ENCODE results near the gene VASN.

DNA sequence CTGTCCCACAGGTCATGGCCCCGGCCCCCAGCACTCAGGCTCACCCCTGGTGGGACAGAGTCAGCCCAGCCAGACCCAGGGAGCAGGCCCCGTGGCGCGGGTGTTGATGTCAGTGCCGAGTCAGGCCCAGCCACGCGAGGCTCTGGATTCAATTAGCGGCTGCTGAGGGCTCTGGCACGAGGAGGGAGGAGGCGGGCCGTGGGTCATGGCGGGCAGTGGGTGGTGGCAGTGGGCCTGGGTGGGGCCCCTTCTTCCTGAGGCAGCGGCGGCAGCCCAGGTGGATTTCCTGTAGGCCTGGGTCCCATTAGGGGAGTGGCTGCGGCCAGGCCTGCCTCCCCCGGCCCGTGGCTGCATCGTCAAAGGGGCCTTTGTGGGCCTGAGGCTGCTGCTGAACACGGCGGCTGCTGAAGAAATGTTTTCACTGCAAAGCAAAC lies 12.9 kb downstream of the VASN start:
- TF ChIP-seq, protein P1, sequence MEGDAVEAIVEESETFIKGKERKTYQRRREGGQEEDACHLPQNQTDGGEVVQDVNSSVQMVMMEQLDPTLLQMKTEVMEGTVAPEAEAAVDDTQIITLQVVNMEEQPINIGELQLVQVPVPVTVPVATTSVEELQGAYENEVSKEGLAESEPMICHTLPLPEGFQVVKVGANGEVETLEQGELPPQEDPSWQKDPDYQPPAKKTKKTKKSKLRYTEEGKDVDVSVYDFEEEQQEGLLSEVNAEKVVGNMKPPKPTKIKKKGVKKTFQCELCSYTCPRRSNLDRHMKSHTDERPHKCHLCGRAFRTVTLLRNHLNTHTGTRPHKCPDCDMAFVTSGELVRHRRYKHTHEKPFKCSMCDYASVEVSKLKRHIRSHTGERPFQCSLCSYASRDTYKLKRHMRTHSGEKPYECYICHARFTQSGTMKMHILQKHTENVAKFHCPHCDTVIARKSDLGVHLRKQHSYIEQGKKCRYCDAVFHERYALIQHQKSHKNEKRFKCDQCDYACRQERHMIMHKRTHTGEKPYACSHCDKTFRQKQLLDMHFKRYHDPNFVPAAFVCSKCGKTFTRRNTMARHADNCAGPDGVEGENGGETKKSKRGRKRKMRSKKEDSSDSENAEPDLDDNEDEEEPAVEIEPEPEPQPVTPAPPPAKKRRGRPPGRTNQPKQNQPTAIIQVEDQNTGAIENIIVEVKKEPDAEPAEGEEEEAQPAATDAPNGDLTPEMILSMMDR (IDR thresholded peaks at IDR 0.05), result no peak
- no peak for TF ChIP-seq POLR2A (IDR thresholded peaks at IDR 0.05; ENCODE audit: low read depth)
